ENCODE data around the gene HCN4. TPM values are rescaled to one million over a fixed set of nuclear protein-coding genes. Genes with fewer than 3 reads are reported as not detected.

HCN4 gene
- total RNA-seq, 1 experiment from 2014 or later = 10.5 TPM

GRCh38 chr15:73330206-73331051, 38.3 kb downstream of the HCN4 start:
- H3K36me3 Mint-ChIP-seq = no peaks in the 10 kb centered on the region
- H3K4me3 Mint-ChIP-seq = no peak overlapping the region
- POLR2A ChIA-PET = no interaction called here
- TF ChIP-seq TP53 (CRISPR knock-in tag; IDR thresholded peaks at IDR 0.05) (no peak), OVOL2 (CRISPR knock-in tag; IDR thresholded peaks at IDR 0.05; ENCODE audit: borderline replicate concordance) (no peak), IRF2 (CRISPR knock-in tag; IDR thresholded peaks at IDR 0.05; ENCODE audit: borderline replicate concordance, low read depth) (no peak), CREB1 (CRISPR knock-in tag; IDR thresholded peaks at IDR 0.05) (no peak), SOX15 (CRISPR knock-in tag; IDR thresholded peaks at IDR 0.05) (no peak), FOXP4 (CRISPR knock-in tag; IDR thresholded peaks at IDR 0.05) (no peak), ETV6 (CRISPR knock-in tag; IDR thresholded peaks at IDR 0.05) (no peak), JUN (CRISPR knock-in tag; IDR thresholded peaks at IDR 0.05) (no peak), USF2 (CRISPR knock-in tag; IDR thresholded peaks at IDR 0.05) (no peak)
- no peak overlapping the region for H3K27ac Mint-ChIP-seq
- no peaks in the 10 kb centered on the region for H3K27me3 Mint-ChIP-seq (ENCODE audit: low read depth)
- 0 out of 2 replicates have a peak, but pooled peaks cover 3% of the 10 kb centered on the region for H3K4me1 Mint-ChIP-seq
- no peak for ATAC-seq
- H3K9me3 Mint-ChIP-seq = no peaks in the 10 kb centered on the region
- CTCF ChIA-PET = interaction anchor here (0.9 to 1.3 kb wide), 2 partner anchors 306 to 374 kb away, joined by 3 to 4 read pairs; no protein-coding TSS in a partner anchor
- peak; percentile 5 for DNase-seq (ENCODE audit: low spot score)

- H3K9me3 Mint-ChIP-seq = no peaks in the 10 kb centered on the region
- no peaks in the 10 kb centered on the region for H3K36me3 Mint-ChIP-seq
- POLR2A ChIA-PET = no interaction called here
- no peak overlapping the region for H3K4me3 Mint-ChIP-seq
- peak; percentile 7 for DNase-seq (ENCODE audit: low spot score)
- H3K27me3 Mint-ChIP-seq (ENCODE audit: low read depth) = no peaks in the 10 kb centered on the region
- CTCF ChIA-PET = interaction anchor here (1.3 kb wide), 1 partner anchor 307 kb away, joined by 4 read pairs; no protein-coding TSS in a partner anchor
- no peak for ATAC-seq
- no peak overlapping the region for H3K27ac Mint-ChIP-seq
- H3K4me1 Mint-ChIP-seq = 0 out of 2 replicates have a peak, but pooled peaks cover 3% of the 10 kb centered on the region
- no peak for TF ChIP-seq RELA (CRISPR knock-in tag; IDR thresholded peaks at IDR 0.05; ENCODE audit: borderline replicate concordance)
Observed at GRCh38 chr15:73329501-73330200, 39.1 kb downstream of the HCN4 start.

GRCh38 chr15:73328981-73329380, 39.8 kb downstream of the HCN4 start:
- Mint-ChIP-seq H3K4me3 (no peak overlapping the region), H3K27ac (peak overlapping the region; percentile 53; the same call in 1 of the 2 replicates), H3K9me3 (no peaks in the 10 kb centered on the region), H3K4me1 (0 out of 2 replicates have a peak, but pooled peaks cover 3% of the 10 kb centered on the region), H3K36me3 (no peaks in the 10 kb centered on the region), H3K27me3 (ENCODE audit: low read depth) (no peaks in the 10 kb centered on the region)
- no peak for DNase-seq (ENCODE audit: low spot score)
- ChIA-PET CTCF (interaction anchor here (2.0 kb wide), 1 partner anchor 307 kb away, joined by 4 read pairs; no protein-coding TSS in a partner anchor), POLR2A (no interaction called here)
- TF ChIP-seq ELF4 (CRISPR knock-in tag; IDR thresholded peaks at IDR 0.05; ENCODE audit: low read depth) = no peak
- TF ChIP-seq ESRRA (CRISPR knock-in tag; IDR thresholded peaks at IDR 0.05; ENCODE audit: borderline replicate concordance) = no peak
- no peak for ATAC-seq

GRCh38 chr15:73328149-73328820, 40.5 kb downstream of the HCN4 start:
- DNase-seq (ENCODE audit: low spot score) (no peak), ATAC-seq (no peak)
- H3K27ac Mint-ChIP-seq = no peak overlapping the region
- ChIA-PET POLR2A (no interaction called here), CTCF (interaction anchor here (2.0 kb wide), 1 partner anchor 308 kb away, joined by 4 read pairs; no protein-coding TSS in a partner anchor)
- H3K9me3 Mint-ChIP-seq = no peaks in the 10 kb centered on the region
- H3K4me1 Mint-ChIP-seq = 0 out of 2 replicates have a peak, but pooled peaks cover 3% of the 10 kb centered on the region
- no peaks in the 10 kb centered on the region for H3K36me3 Mint-ChIP-seq
- no peaks in the 10 kb centered on the region for H3K27me3 Mint-ChIP-seq (ENCODE audit: low read depth)
- no peak overlapping the region for H3K4me3 Mint-ChIP-seq
- TF ChIP-seq FOXP4 (CRISPR knock-in tag; IDR thresholded peaks at IDR 0.05) (no peak), GTF2I (CRISPR knock-in tag; conservative IDR thresholded peaks at IDR 0.05) (no peak), PRRX2 (CRISPR knock-in tag; IDR thresholded peaks at IDR 0.05) (no peak), ARID4B (CRISPR knock-in tag; IDR thresholded peaks at IDR 0.05; ENCODE audit: borderline replicate concordance) (no peak), USF2 (CRISPR knock-in tag; IDR thresholded peaks at IDR 0.05) (no peak)

All from WTC11 (cell line).